ENCODE measurements around the gene KLC4. TPM values are rescaled to one million over a fixed set of nuclear protein-coding genes. Genes with fewer than 3 reads are reported as not detected.

The KLC4 gene
- total RNA-seq, 1 donor, result 17.7 TPM

DNA sequence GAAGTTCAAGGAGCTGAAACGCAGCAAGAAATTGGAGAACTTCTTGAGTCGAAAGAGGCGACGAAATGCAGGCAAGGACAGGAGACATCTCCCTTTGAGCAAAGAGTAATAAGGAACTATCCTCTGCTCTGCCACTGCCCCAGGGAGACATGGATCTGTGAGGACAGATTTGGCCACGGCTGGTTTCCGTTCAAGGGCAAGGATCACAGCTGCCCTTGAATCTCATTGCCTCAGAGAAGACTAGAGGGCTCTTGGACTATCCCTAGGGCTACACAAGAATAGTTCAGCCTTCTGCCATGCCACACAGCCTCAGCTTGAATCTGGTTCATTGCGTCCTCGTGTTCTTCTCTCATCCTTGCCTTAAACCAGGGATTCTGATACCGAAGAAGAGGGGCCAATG lies 30.3 kb upstream of the KLC4 start:
- no peaks in the 10 kb centered on the region for H3K27me3 ChIP-seq (ENCODE audit: insufficient read depth, low read length)
- H3K9me3 ChIP-seq (ENCODE audit: low read depth, low read length), result no peaks in the 10 kb centered on the region
- H3K27ac ChIP-seq (ENCODE audit: low read depth, low read length), result no peak overlapping the region
- DNase-seq (ENCODE audit: insufficient read length, low spot score, missing footprints), result no peak
- no peak overlapping the region for H3K4me2 ChIP-seq (ENCODE audit: insufficient read depth, low read length)
- no peak overlapping the region for H2AFZ ChIP-seq (ENCODE audit: low read length)
- H3K4me1 ChIP-seq (ENCODE audit: insufficient read depth, low read length), result no peaks in the 10 kb centered on the region
- TF ChIP-seq, protein P1, sequence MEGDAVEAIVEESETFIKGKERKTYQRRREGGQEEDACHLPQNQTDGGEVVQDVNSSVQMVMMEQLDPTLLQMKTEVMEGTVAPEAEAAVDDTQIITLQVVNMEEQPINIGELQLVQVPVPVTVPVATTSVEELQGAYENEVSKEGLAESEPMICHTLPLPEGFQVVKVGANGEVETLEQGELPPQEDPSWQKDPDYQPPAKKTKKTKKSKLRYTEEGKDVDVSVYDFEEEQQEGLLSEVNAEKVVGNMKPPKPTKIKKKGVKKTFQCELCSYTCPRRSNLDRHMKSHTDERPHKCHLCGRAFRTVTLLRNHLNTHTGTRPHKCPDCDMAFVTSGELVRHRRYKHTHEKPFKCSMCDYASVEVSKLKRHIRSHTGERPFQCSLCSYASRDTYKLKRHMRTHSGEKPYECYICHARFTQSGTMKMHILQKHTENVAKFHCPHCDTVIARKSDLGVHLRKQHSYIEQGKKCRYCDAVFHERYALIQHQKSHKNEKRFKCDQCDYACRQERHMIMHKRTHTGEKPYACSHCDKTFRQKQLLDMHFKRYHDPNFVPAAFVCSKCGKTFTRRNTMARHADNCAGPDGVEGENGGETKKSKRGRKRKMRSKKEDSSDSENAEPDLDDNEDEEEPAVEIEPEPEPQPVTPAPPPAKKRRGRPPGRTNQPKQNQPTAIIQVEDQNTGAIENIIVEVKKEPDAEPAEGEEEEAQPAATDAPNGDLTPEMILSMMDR (IDR thresholded peaks at IDR 0.05; ENCODE audit: extremely low read depth, low read depth, low read length), result no peak
- H4K20me1 ChIP-seq (ENCODE audit: insufficient read depth, low read length), result peaks cover 9% of the 10 kb centered on the region
- H3K36me3 ChIP-seq (ENCODE audit: insufficient read depth, low read length), result peaks cover 73% of the 10 kb centered on the region
- H3K79me2 ChIP-seq (ENCODE audit: insufficient read depth, low read length), result peaks cover 14% of the 10 kb centered on the region
- no peak overlapping the region for H3K4me3 ChIP-seq (ENCODE audit: insufficient read depth, low read length)

DNA sequence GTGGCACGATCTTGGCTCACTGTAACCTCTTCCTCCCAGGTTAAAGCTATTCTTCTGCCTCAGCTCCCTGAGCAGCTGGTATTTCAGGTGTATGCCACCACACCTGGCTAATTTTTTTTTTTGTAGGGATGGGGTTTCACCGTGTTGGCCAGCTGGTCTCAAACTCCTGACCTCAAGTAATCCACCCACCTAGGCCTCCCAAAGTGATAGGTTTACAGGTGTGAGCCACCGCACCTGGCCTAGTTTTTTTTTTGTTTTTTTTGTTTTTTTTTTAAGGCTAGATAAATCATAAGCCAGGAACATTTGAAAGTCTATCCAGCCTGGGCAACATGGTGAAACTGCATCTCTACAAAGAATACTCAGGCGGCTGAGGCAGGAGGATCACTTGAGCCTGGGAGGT lies 27.1 kb upstream of the KLC4 start:
- Histone ChIP-seq H3K4me1 (ENCODE audit: insufficient read depth, low read length) (no peaks in the 10 kb centered on the region), H3K79me2 (ENCODE audit: insufficient read depth, low read length) (peaks cover under 1% of the 10 kb centered on the region), H3K4me3 (ENCODE audit: insufficient read depth, low read length) (no peak overlapping the region), H3K9me3 (ENCODE audit: low read depth, low read length) (no peaks in the 10 kb centered on the region), H3K27ac (ENCODE audit: low read depth, low read length) (no peak overlapping the region), H3K27me3 (ENCODE audit: insufficient read depth, low read length) (no peaks in the 10 kb centered on the region), H2AFZ (ENCODE audit: low read length) (no peak overlapping the region), H3K36me3 (ENCODE audit: insufficient read depth, low read length) (peaks cover 68% of the 10 kb centered on the region), H3K4me2 (ENCODE audit: insufficient read depth, low read length) (no peak overlapping the region), H4K20me1 (ENCODE audit: insufficient read depth, low read length) (peaks cover 2% of the 10 kb centered on the region)
- DNase-seq (ENCODE audit: insufficient read length, low spot score, missing footprints), result no peak
- TF ChIP-seq, protein P1 (IDR thresholded peaks at IDR 0.05; ENCODE audit: extremely low read depth, low read depth, low read length), result no peak

DNA sequence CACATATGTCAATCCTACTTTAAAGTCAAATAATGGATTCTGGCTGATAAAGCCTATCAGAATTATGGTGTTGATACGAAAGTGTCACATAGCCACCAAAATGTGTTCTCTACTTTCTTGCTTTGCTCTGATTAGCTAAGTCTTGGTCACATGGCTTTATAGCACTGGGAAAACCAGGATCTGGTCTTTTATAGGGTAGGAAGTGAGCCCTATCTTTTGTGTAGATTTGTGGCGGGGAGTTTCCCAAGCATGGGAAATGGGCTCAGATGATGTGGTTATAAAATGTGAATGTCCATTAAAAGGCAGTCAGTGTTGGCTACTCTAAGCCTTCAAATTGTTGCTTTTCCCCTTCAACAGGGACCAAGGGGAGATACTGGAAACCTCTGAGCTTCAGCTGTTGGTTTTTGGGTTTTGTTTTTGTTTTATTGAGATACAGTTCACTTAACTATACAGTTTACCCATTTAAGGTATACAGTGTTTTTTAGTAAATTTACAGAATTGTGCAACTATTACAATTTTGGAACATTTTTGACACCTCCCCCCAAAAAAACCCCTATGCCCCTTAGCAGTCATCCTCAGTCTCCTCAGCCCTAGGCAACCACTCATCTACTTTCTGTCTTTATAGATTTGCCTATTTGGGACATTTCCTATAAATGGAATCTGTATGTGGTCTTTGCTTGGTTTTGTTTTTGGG lies 25.8 kb upstream of the KLC4 start:
- no peak overlapping the region for H2AFZ ChIP-seq (ENCODE audit: low read length)
- TF ChIP-seq, protein P1 (IDR thresholded peaks at IDR 0.05; ENCODE audit: extremely low read depth, low read depth, low read length), result no peak
- H3K36me3 ChIP-seq (ENCODE audit: insufficient read depth, low read length), result peaks cover 69% of the 10 kb centered on the region
- H4K20me1 ChIP-seq (ENCODE audit: insufficient read depth, low read length), result peaks cover 2% of the 10 kb centered on the region
- H3K79me2 ChIP-seq (ENCODE audit: insufficient read depth, low read length), result no peaks in the 10 kb centered on the region
- no peak overlapping the region for H3K4me3 ChIP-seq (ENCODE audit: insufficient read depth, low read length)
- no peak overlapping the region for H3K27ac ChIP-seq (ENCODE audit: low read depth, low read length)
- DNase-seq (ENCODE audit: insufficient read length, low spot score, missing footprints), result peak; percentile 39
- no peak overlapping the region for H3K4me2 ChIP-seq (ENCODE audit: insufficient read depth, low read length)
- H3K9me3 ChIP-seq (ENCODE audit: low read depth, low read length), result no peaks in the 10 kb centered on the region
- no peaks in the 10 kb centered on the region for H3K4me1 ChIP-seq (ENCODE audit: insufficient read depth, low read length)
- no peaks in the 10 kb centered on the region for H3K27me3 ChIP-seq (ENCODE audit: insufficient read depth, low read length)

DNA sequence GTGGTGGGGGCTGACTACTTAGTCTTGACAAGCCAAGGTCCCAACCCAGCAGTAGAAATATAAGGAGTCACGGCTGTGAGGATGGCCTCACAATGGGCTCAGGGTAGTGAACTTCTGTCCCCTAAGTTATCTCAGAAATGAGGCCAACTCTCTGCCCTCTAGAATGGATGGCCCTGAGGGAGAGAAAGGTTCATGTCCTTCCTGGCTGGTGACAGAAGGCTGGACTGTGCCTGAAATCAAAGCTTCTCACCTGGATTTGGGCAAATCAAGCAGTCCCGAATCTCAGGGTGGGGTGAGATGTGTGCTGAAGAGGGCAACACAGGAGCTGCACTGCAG lies 25.3 kb upstream of the KLC4 start:
- peak; percentile 72 for DNase-seq (ENCODE audit: insufficient read length, low spot score, missing footprints)
- TF ChIP-seq, protein P1 (IDR thresholded peaks at IDR 0.05; ENCODE audit: extremely low read depth, low read depth, low read length), result no peak
- Histone ChIP-seq H3K4me3 (ENCODE audit: insufficient read depth, low read length) (no peak overlapping the region), H3K79me2 (ENCODE audit: insufficient read depth, low read length) (no peaks in the 10 kb centered on the region), H3K36me3 (ENCODE audit: insufficient read depth, low read length) (peaks cover 68% of the 10 kb centered on the region), H3K9me3 (ENCODE audit: low read depth, low read length) (no peaks in the 10 kb centered on the region), H3K4me2 (ENCODE audit: insufficient read depth, low read length) (no peak overlapping the region), H4K20me1 (ENCODE audit: insufficient read depth, low read length) (peaks cover 2% of the 10 kb centered on the region), H3K27me3 (ENCODE audit: insufficient read depth, low read length) (no peaks in the 10 kb centered on the region), H3K27ac (ENCODE audit: low read depth, low read length) (no peak overlapping the region), H2AFZ (ENCODE audit: low read length) (no peak overlapping the region), H3K4me1 (ENCODE audit: insufficient read depth, low read length) (no peaks in the 10 kb centered on the region)
